IMR-90 (cell line): ENCODE data around the gene EXOC3L4. TPM values are rescaled to one million over a fixed set of nuclear protein-coding genes. Genes with fewer than 3 reads are reported as not detected.

ENCODE experiments used
- ATAC-seq: fragments of 200-7000 bp; cut with Tn5 transposase; 2 replicates; pipeline ENCODE4 v1.9.1; 2020; ENCODE audit warnings: low read depth, mild to moderate bottlenecking, moderate library complexity
- BruUV-seq: library from RNA; stranded (reverse); fragments of 400-500 nt; replicated peaks from 2 replicates; lab custom pipeline; 2021; lab: Mats Ljungman, UMichigan
- CTCF ChIA-PET: fragments of 300-600 bp; formaldehyde crosslinking; extraction: SDS; loops from one replicate; lab custom pipeline; 2021; ENCODE audit warnings: antibody characterized with exemption; lab: Yijun Ruan, JAX
- POLR2A ChIA-PET: fragments of 300-600 bp; sonication (Branson Sonifier 250); formaldehyde crosslinking; loops from one replicate; lab custom pipeline; 2022; ENCODE audit warnings: antibody characterized with exemption; ENCODE audit not compliant: unreplicated experiment; lab: Charles Lee
- DNase-seq: peaks from one replicate; pipeline ENCODE4 v3.0.0; 2013
- H2AFZ ChIP-seq: replicated peaks from 2 replicates; pipeline ENCODE3; 2013; ENCODE audit warnings: low read length, mild to moderate bottlenecking; ENCODE audit not compliant: poor library complexity
- H2AK5ac ChIP-seq: 2 replicates; pipeline ENCODE4 v1.6.1; 2013; ENCODE audit warnings: low read depth, low read length, inconsistent platforms
- H2AK9ac ChIP-seq: replicated peaks from 2 replicates; pipeline ENCODE3; 2013; ENCODE audit warnings: mild to moderate bottlenecking, low read depth, low read length, moderate library complexity; ENCODE audit not compliant: poor library complexity
- H2BK120ac ChIP-seq: 2 replicates; pipeline ENCODE4 v1.6.1; 2013; ENCODE audit warnings: low read depth, low read length, inconsistent platforms
- H2BK15ac ChIP-seq: 3 replicates; pipeline ENCODE4 v1.6.1; 2013; ENCODE audit warnings: low read depth, low read length, inconsistent platforms
- H2BK20ac ChIP-seq: 2 replicates; pipeline ENCODE4 v1.6.1; 2013; ENCODE audit warnings: low read depth, mild to moderate bottlenecking, inconsistent platforms, low read length, moderate library complexity
- H2BK5ac ChIP-seq: 2 replicates; pipeline ENCODE4 v1.6.1; 2013; ENCODE audit warnings: mild to moderate bottlenecking, low read depth, low read length, inconsistent platforms; ENCODE audit not compliant: poor library complexity, severe bottlenecking
- H3K14ac ChIP-seq: replicated peaks from 2 replicates; pipeline ENCODE4 v1.6.1; 2013; ENCODE audit warnings: low read depth, low read length, inconsistent platforms
- H3K18ac ChIP-seq: 2 replicates; pipeline ENCODE4 v1.6.1; 2013; ENCODE audit warnings: low read depth, low read length, control low read depth
- H3K23ac ChIP-seq: 2 replicates; pipeline ENCODE4 v1.6.1; 2013; ENCODE audit warnings: low read depth, low read length, inconsistent platforms
- H3K27ac ChIP-seq: 2 replicates; pipeline ENCODE4 v1.5.1; 2013; ENCODE audit warnings: mild to moderate bottlenecking, control low read depth, low read length; ENCODE audit not compliant: insufficient read depth
- H3K27me3 ChIP-seq: 2 replicates; pipeline ENCODE4 v1.6.1; 2013; ENCODE audit warnings: low read length; ENCODE audit not compliant: control insufficient read depth, insufficient read depth
- H3K36me3 ChIP-seq: 2 replicates; pipeline ENCODE4 v1.6.1; 2013; ENCODE audit warnings: low read length, mixed read lengths; ENCODE audit not compliant: control insufficient read depth, insufficient read depth
- H3K4ac ChIP-seq: 2 replicates; pipeline ENCODE4 v1.6.1; 2013; ENCODE audit warnings: low read depth, low read length, inconsistent platforms
- H3K4me1 ChIP-seq: 2 replicates; pipeline ENCODE4 v1.6.1; 2013; ENCODE audit warnings: low read length, mixed read lengths; ENCODE audit not compliant: control insufficient read depth, insufficient read depth
- H3K4me2 ChIP-seq: 2 replicates; pipeline ENCODE4 v1.6.1; 2013; ENCODE audit warnings: low read depth, mild to moderate bottlenecking, control low read depth, low read length, moderate library complexity
- H3K4me3 ChIP-seq: 2 replicates; pipeline ENCODE4 v1.5.1; 2013; ENCODE audit warnings: low read depth, mild to moderate bottlenecking, control low read depth, low read length, moderate library complexity; ENCODE audit not compliant: insufficient read depth
- H3K56ac ChIP-seq: 2 replicates; pipeline ENCODE4 v1.6.1; 2013; ENCODE audit warnings: low read length, inconsistent platforms; ENCODE audit not compliant: insufficient read depth; ENCODE audit errors: extremely low read depth
- H3K79me1 ChIP-seq, 2 experiments: 2 replicates each; pipeline ENCODE4 v1.6.1; 2013; ENCODE audit warnings: low read length in 2 of 2, inconsistent platforms in 1 of 2, low read depth in 1 of 2
- H3K9ac ChIP-seq: 2 replicates; pipeline ENCODE4 v1.6.1; 2013; ENCODE audit warnings: low read depth, low read length, control low read depth
- H3K9me1 ChIP-seq: 2 replicates; pipeline ENCODE4 v1.6.1; 2013; ENCODE audit warnings: low read length, inconsistent platforms; ENCODE audit not compliant: insufficient read depth
- H3K9me3 ChIP-seq: 2 replicates; pipeline ENCODE4 v1.6.1; 2013; ENCODE audit warnings: low read length; ENCODE audit not compliant: control insufficient read depth, insufficient read depth
- H4K20me1 ChIP-seq: 2 replicates; pipeline ENCODE4 v1.6.1; 2013; ENCODE audit warnings: low read length, inconsistent platforms; ENCODE audit not compliant: insufficient read depth
- H4K5ac ChIP-seq: 2 replicates; pipeline ENCODE4 v1.6.1; 2013; ENCODE audit warnings: mild to moderate bottlenecking, low read depth, low read length, control low read depth
- H4K8ac ChIP-seq, 2 experiments: 2 replicates each; pipeline ENCODE4 v1.6.1; 2013; ENCODE audit warnings: low read depth in 2 of 2, low read length in 2 of 2, control low read depth in 1 of 2, inconsistent platforms in 1 of 2
- H4K91ac ChIP-seq: 2 replicates; pipeline ENCODE4 v1.6.1; 2013; ENCODE audit warnings: low read depth, low read length, inconsistent platforms; ENCODE audit not compliant: insufficient read depth
- BHLHE40 ChIP-seq: fragments of 150-350 bp; IDR thresholded peaks from 2 replicates; pipeline ENCODE4 v1.6.1; 2016; ENCODE audit warnings: mild to moderate bottlenecking, low read depth, low read length
- CEBPB ChIP-seq: IDR thresholded peaks from 2 replicates; pipeline ENCODE4 v1.6.1; 2012; ENCODE audit warnings: low read depth, low read length, improper control_type of control experiment
- CHD1 ChIP-seq: IDR thresholded peaks from 2 replicates; pipeline ENCODE4 v1.6.1; 2012; ENCODE audit warnings: low read depth, low read length, improper control_type of control experiment
- FOS ChIP-seq: fragments of 150-350 bp; IDR thresholded peaks from 2 replicates; pipeline ENCODE4 v1.6.1; 2016; ENCODE audit warnings: low read depth, low read length
- MAZ ChIP-seq: IDR thresholded peaks from 2 replicates; pipeline ENCODE4 v1.6.1; 2012; ENCODE audit warnings: low read depth, mild to moderate bottlenecking, low read length, improper control_type of control experiment, moderate library complexity, borderline replicate concordance
- MXI1 ChIP-seq: IDR thresholded peaks from 2 replicates; pipeline ENCODE4 v1.6.1; 2012; ENCODE audit warnings: low read depth, mild to moderate bottlenecking, low read length, moderate library complexity, borderline replicate concordance
- RCOR1 ChIP-seq: IDR thresholded peaks from 2 replicates; pipeline ENCODE4 v1.6.1; 2012; ENCODE audit warnings: mild to moderate bottlenecking, low read length, improper control_type of control experiment; ENCODE audit not compliant: insufficient replicate concordance
- WGBS, 2 experiments: methylation state at CpG; one replicate each; pipeline versions ENCODE4 v1.1.5 to v1.1.7; 2013; ENCODE audit warnings: missing lambda C conversion rate in 2 of 2; ENCODE audit not compliant: insufficient read length in 1 of 2; ENCODE audit errors: extremely low coverage in 2 of 2; 5-methylcytosine and 5-hydroxymethylcytosine counted together
- dilution Hi-C: fragments of 300-500 bp; cut with HindIII; formaldehyde crosslinking; loops from one replicate; pipeline ENCODE4 v1.14.3; 2018; ENCODE audit warnings: low sequenced_read_pairs; ENCODE audit not compliant: unreplicated experiment
- in situ Hi-C: fragments of 300-500 bp; cut with MboI; formaldehyde crosslinking; loops from 3 replicates; pipeline ENCODE4 v1.14.3; 2019; ENCODE audit warnings: low sequenced_read_pairs, inconsistent platforms, mixed read lengths
- intact Hi-C: fragments of 100-400 bp; cut with micrococcal nuclease; formaldehyde crosslinking; loops from 2 replicates; pipeline ENCODE4 v1.10.0; 2022
- polyA plus RNA-seq, 3 experiments: library from polyadenylated mRNA; depleted of rRNA; stranded (reverse); fragments of >200 nt; gene quantifications; 2 replicates each; pipeline ENCODE4 v1.2.3, GENCODE V29; 2012; ENCODE audit warnings: low replicate concordance in 1 of 3
- total RNA-seq: library from RNA; depleted of rRNA; stranded (reverse); fragments of >200 nt; gene quantifications from 2 replicates; pipeline ENCODE4 v1.2.3, GENCODE V29; 2012
- TF ChIP-seq, protein P1 (sequence below): conservative IDR thresholded peaks from 2 replicates; pipeline ENCODE4 v1.5.1; 2012; ENCODE audit warnings: mild to moderate bottlenecking, low read depth, low read length, improper control_type of control experiment
- TF ChIP-seq, protein P2 (sequence below): fragments of 150-350 bp; IDR thresholded peaks from 2 replicates; pipeline ENCODE4 v1.6.1; 2017; ENCODE audit warnings: mild to moderate bottlenecking, antibody characterized with exemption, low read length, low read depth
- TF ChIP-seq, protein P3 (sequence below): fragments of 150-350 bp; IDR thresholded peaks from 2 replicates; pipeline ENCODE4 v1.6.1; 2016; ENCODE audit warnings: low read depth, mild to moderate bottlenecking, low read length, moderate library complexity, borderline replicate concordance

Gene EXOC3L4
- total and polyA plus RNA-seq, 2 of the 4 experiments (the other 2 are of a cell fraction): not detected

DNA sequence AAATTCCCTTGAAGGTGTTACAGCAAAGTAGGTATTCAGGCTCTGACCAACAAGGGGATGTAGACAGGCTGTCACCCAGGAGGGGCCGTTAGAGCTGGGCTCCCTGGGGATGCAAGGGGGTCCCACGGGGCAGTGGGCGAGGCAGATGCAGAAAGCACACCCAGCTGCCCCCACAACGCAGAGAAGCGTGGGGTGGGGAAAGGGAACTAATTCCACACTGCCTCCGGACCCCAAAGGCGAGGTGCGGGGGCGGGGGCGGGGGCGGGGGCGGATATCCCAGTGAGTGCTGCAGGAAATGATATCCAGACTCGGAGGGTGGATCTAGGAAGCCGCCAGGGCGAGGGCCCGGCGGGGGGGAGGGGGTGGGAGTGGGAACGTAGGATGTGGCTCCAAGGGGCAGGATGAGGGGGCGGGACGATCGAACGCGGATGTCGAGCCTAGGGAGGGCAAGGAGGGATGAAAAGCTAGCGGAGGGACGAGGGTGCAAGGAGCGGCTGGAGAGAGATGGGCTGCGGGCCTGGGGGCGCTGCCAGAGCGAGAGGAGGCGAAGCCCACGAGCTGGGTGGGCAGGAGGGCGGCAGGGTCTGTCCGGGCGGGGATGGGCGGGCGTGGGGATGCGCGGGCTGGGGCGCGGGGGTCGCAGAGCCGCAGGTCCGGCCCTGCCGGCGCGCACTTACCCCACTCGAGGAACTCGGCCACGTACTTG lies 38.0 kb upstream of the EXOC3L4 start (continued):
- TF ChIP-seq, protein P1, sequence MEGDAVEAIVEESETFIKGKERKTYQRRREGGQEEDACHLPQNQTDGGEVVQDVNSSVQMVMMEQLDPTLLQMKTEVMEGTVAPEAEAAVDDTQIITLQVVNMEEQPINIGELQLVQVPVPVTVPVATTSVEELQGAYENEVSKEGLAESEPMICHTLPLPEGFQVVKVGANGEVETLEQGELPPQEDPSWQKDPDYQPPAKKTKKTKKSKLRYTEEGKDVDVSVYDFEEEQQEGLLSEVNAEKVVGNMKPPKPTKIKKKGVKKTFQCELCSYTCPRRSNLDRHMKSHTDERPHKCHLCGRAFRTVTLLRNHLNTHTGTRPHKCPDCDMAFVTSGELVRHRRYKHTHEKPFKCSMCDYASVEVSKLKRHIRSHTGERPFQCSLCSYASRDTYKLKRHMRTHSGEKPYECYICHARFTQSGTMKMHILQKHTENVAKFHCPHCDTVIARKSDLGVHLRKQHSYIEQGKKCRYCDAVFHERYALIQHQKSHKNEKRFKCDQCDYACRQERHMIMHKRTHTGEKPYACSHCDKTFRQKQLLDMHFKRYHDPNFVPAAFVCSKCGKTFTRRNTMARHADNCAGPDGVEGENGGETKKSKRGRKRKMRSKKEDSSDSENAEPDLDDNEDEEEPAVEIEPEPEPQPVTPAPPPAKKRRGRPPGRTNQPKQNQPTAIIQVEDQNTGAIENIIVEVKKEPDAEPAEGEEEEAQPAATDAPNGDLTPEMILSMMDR: no peak
- no peak for TF ChIP-seq RCOR1

DNA sequence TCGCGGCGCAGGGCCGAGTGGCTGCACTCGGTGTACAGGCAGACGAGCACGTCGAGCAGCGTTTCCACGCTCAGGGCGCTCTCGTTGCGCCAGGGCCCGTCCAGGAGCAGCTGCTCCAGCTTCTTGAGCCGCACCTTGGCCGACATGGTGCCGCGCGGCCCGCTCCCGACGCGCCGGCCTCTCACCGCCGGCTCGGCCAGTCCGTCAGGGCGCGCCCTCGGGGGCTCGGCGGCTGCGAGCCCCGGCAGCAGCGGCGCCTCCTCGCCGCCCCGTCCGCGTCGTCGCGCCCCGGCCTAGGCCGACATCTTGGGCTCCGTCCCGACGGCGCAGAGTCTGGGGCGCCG lies 37.5 kb upstream of the EXOC3L4 start:
- H3K36me3 ChIP-seq: peaks cover 5% of the 10 kb centered on the region; the same call in 1 of the 2 replicates

More for the DNA sequence above, 37.5 kb upstream of the EXOC3L4 start:
- H3K4me2 ChIP-seq: peak overlapping the region; percentile 91
- no peak for DNase-seq
- H2BK120ac ChIP-seq: no peak overlapping the region; the same call in 1 of the 2 replicates
- ChIA-PET POLR2A (no interaction called here), CTCF (no interaction called here)
- H3K18ac ChIP-seq: peak overlapping the region; percentile 85
- peaks cover 20 to 56% of the 10 kb centered on the region in 2 experiments for H3K79me1 ChIP-seq
- H3K9ac ChIP-seq: peak overlapping the region; percentile 100
- H2AK5ac ChIP-seq: peak overlapping the region; percentile 98; the same call in 1 of the 2 replicates
- H3K9me3 ChIP-seq: no peaks in the 10 kb centered on the region
- peak overlapping the region; percentile 97 for H3K27ac ChIP-seq
- intact Hi-C loops: loop anchor here (5.0 to 10.0 kb wide), 3 partner anchors 35 to 362 kb away; no protein-coding TSS in a partner anchor
- peaks cover 44% of the 10 kb centered on the region for H4K20me1 ChIP-seq
- H3K23ac ChIP-seq: peak overlapping the region; percentile 76; the same call in 1 of the 2 replicates
- peak overlapping the region; percentile 55 to 90; a peak in 2 of 4 replicates for H4K8ac ChIP-seq
- H2AK9ac ChIP-seq: peak overlapping the region; percentile 99
- H2BK5ac ChIP-seq: peak overlapping the region; percentile 91
- H3K14ac ChIP-seq: peak overlapping the region; percentile 96
- peak overlapping the region; percentile 84 for H2AFZ ChIP-seq
- no TSS peak for BruUV-seq
- H4K5ac ChIP-seq: peak overlapping the region; percentile 94
- peak overlapping the region; percentile 97 for H3K4ac ChIP-seq
- peak overlapping the region; percentile 87; the same call in 1 of the 2 replicates for H4K91ac ChIP-seq
- H3K27me3 ChIP-seq: no peaks in the 10 kb centered on the region
- 0% methylated on average over 33 of the region's 53 CpGs; no CpG with 5 or more reads in 1 of the 2 experiments for WGBS, 2 experiments
- H2BK20ac ChIP-seq: no peak overlapping the region
- ATAC-seq: peak; percentile 8
- H3K56ac ChIP-seq: 0 out of 2 replicates have a peak overlapping the region, but pooled peaks have one; percentile 43
- H3K4me3 ChIP-seq: peak overlapping the region; percentile 100
- in situ Hi-C loops: no loop called here
- dilution Hi-C loops: no loop called here
- H3K4me1 ChIP-seq: peaks cover 10% of the 10 kb centered on the region
- TF ChIP-seq FOS: no peak
- no peak for TF ChIP-seq MAZ
- peak; percentile 52; the same call in 1 of the 2 replicates for TF ChIP-seq MXI1
- TF ChIP-seq, protein P2, sequence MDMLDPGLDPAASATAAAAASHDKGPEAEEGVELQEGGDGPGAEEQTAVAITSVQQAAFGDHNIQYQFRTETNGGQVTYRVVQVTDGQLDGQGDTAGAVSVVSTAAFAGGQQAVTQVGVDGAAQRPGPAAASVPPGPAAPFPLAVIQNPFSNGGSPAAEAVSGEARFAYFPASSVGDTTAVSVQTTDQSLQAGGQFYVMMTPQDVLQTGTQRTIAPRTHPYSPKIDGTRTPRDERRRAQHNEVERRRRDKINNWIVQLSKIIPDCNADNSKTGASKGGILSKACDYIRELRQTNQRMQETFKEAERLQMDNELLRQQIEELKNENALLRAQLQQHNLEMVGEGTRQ: no peak
- no peak for TF ChIP-seq CHD1
- TF ChIP-seq, protein P3, sequence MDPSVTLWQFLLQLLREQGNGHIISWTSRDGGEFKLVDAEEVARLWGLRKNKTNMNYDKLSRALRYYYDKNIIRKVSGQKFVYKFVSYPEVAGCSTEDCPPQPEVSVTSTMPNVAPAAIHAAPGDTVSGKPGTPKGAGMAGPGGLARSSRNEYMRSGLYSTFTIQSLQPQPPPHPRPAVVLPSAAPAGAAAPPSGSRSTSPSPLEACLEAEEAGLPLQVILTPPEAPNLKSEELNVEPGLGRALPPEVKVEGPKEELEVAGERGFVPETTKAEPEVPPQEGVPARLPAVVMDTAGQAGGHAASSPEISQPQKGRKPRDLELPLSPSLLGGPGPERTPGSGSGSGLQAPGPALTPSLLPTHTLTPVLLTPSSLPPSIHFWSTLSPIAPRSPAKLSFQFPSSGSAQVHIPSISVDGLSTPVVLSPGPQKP: no peak
- TF ChIP-seq BHLHE40: no peak
- no peak for TF ChIP-seq CEBPB
- H3K9me1 ChIP-seq: peaks cover 3% of the 10 kb centered on the region
- no peak overlapping the region for H2BK15ac ChIP-seq
